GM18909 (cell line): Measurements from ENCODE around the gene SH3RF1.

Experiments
- ATAC-seq: cut with Tn5 transposase; IDR thresholded peaks from one replicate; pipeline ENCODE4 v1.9.1; 2021; ENCODE audit warnings: mild to moderate bottlenecking; ENCODE audit not compliant: unreplicated experiment, poor library complexity

SH3RF1 gene

GRCh38 chr4:169092889-169093522 lies 177.8 kb downstream of the SH3RF1 start:
- ATAC-seq, result no peak

GRCh38 chr4:169090484-169091215 lies 180.1 kb downstream of the SH3RF1 start:
- ATAC-seq, result no peak

GRCh38 chr4:169089004-169089403 lies 181.8 kb downstream of the SH3RF1 start:
- ATAC-seq, result no peak

- no peak for ATAC-seq
Measured at GRCh38 chr4:169084954-169085353, 185.8 kb downstream of the SH3RF1 start.

- ATAC-seq, result peak; percentile 6
Measured at GRCh38 chr4:169080981-169081380, 189.8 kb downstream of the SH3RF1 start.

GRCh38 chr4:169079942-169080827 lies 190.6 kb downstream of the SH3RF1 start:
- peak; percentile 94 for ATAC-seq

- no peak for ATAC-seq
Measured at GRCh38 chr4:169074117-169074516, 196.6 kb downstream of the SH3RF1 start.

GRCh38 chr4:169071747-169072146 lies 199.0 kb downstream of the SH3RF1 start:
- no peak for ATAC-seq

- no peak for ATAC-seq
Measured at GRCh38 chr4:169070895-169071218, 199.9 kb downstream of the SH3RF1 start.

GRCh38 chr4:169070071-169070894 lies 200.5 kb downstream of the SH3RF1 start:
- ATAC-seq, result no peak

GRCh38 chr4:169068423-169068822 lies 202.3 kb downstream of the SH3RF1 start:
- ATAC-seq, result no peak

- no peak for ATAC-seq
Measured at GRCh38 chr4:169066934-169067333, 203.8 kb downstream of the SH3RF1 start.

GRCh38 chr4:169064296-169064695 lies 206.5 kb downstream of the SH3RF1 start:
- ATAC-seq, result no peak

GRCh38 chr4:169063441-169063840 lies 207.3 kb downstream of the SH3RF1 start:
- no peak for ATAC-seq

GRCh38 chr4:169062897-169063244 lies 207.9 kb downstream of the SH3RF1 start:
- no peak for ATAC-seq

GRCh38 chr4:169061386-169061785 lies 209.4 kb downstream of the SH3RF1 start:
- ATAC-seq, result no peak

GRCh38 chr4:169060391-169061091 lies 210.2 kb downstream of the SH3RF1 start:
- no peak for ATAC-seq

GRCh38 chr4:169059306-169060211 lies 211.2 kb downstream of the SH3RF1 start:
- ATAC-seq, result no peak

GRCh38 chr4:169058312-169058711 lies 212.4 kb downstream of the SH3RF1 start:
- ATAC-seq, result no peak
